NCI-H1417 treated with DMSO at 0.1 percent for 48 hours (cell line): Measurements from ENCODE around the gene ESPL1.
"Not testable (repeated sequence)": the region's sequence is repeated elsewhere in the genome, so short reads cannot be mapped to it uniquely, and the experiment has no call there.

Experiments
- DNase-seq: peaks from one replicate; lab custom pipeline; 2025; lab: John Stamatoyannopoulos, UW

The ESPL1 gene

DNA sequence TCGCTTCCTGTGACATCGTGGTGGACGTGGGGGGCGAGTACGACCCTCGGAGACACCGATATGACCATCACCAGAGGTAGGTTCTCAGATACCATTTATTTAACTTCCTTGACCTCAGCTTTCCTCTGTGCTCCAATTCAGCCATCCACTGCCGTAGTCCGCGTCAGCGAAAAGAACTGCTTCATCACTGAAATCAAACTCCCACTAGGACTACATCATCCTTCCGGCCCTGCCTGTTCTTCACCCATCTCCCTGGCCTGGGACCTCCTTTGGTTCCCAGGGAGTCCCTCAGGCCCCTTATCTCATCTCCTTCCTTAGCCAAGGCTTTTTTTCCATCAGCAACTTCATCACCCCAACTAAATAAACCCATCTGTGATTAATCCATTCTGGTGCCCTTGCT lies 32.1 kb downstream of the ESPL1 start:
- DNase-seq = no peak

DNA sequence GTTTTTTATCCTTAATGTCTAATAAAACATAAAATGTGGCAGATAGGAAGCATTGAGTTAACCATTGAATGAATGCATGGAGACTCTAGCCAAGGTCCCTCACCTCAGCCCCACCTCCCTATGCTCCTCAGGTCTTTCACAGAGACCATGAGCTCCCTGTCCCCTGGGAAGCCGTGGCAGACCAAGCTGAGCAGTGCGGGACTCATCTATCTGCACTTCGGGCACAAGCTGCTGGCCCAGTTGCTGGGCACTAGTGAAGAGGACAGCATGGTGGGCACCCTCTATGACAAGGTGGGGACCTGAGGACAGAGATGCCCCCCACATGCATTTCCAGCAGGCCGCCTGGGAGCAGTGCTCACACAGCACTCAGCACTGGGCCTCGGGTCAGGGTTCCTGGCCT lies 34.8 kb downstream of the ESPL1 start:
- DNase-seq = no peak

DNA sequence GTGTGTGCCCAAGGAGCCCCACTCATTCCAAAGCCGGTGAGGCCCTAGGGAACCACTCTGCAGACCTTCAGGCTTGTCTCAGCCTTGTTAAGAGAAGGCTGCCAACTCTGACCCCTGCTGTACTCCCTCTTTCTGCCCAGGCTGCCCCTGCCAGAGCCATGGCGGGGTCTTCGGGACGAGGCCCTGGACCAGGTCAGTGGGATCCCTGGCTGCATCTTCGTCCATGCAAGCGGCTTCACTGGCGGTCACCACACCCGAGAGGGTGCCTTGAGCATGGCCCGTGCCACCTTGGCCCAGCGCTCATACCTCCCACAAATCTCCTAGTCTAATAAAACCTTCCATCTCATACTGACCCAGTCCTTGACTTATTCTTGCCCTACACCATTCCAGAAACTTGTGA lies 38.7 kb downstream of the ESPL1 start:
- DNase-seq = no peak

DNA sequence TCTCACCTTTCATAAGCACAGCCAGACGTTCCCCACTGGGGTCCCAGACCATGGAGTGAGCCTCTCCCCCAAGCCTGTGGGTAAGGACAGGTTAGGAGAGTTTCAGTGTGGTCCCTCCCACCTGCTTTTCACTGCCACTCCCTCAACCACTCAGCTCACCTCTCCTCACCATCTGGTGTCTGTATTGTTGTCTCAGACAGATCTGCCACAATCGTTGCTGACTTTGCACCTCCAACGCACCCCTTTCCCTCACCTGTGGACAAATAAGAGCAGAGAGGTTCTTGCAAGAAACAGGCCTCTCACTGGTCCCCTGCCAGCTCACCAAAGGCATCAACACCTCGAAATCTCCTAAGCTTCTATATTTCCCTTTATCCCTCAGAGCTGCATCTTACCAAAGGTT lies 40.2 kb downstream of the ESPL1 start:
- no peak for DNase-seq

DNA sequence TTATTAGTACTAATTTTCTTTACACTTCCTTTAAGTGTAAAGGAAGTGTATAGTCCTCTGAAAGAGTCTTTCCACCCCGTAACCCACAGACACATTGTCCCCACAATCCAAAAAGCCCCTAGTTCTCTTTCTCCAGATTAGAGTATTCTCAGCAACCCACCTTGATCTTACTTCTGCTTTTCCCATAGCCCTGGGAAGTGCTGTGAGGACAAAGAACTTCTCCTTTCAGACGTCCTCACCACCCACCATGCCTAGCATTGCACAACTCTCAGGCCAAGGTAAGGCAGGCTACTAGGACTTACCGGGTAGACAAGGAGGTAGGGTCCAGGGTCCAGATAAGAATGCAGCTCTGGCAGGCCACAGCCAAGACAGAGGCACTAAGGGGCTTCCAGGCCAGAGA lies 45.9 kb downstream of the ESPL1 start:
- no peak for DNase-seq

DNA sequence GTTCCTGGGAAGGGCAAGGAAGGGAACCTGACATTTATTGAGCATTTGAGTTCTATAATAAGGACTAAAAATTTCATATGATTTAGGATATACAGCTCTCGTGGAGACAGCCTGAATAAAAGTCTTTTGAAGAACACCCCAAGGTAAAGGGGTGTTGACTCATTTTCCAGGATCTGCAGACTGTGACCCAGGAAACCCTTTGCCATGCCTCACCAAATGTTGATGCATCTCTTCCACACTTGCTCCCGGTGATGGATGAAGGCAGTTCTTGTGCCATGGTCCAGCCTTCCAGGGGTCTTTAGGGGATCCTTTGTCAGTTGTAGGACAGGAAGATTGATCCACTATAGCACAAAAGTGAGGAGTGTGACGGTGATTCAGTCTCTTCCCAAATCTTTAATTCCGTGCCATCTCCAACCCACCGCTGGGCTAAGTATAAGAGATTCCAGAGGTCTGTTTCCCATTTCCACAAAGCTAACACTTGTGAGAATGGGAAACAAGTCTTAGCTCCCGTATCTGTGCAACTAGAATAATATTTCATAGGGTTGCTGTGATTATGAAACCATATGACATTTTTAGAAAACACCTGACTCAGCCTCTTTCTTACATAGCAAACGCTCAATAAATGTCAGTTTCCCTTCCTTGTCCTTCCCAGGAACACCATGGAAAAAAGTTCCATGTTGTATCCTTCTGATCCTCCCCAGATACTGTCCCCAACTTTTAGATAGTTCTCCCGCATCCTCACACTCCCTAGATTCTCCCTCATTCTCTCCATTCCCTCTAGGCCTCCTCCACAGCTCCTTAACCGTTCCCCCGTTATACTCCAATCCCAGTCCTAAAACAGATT lies 52.5 kb downstream of the ESPL1 start:
- DNase-seq = no peak

DNA sequence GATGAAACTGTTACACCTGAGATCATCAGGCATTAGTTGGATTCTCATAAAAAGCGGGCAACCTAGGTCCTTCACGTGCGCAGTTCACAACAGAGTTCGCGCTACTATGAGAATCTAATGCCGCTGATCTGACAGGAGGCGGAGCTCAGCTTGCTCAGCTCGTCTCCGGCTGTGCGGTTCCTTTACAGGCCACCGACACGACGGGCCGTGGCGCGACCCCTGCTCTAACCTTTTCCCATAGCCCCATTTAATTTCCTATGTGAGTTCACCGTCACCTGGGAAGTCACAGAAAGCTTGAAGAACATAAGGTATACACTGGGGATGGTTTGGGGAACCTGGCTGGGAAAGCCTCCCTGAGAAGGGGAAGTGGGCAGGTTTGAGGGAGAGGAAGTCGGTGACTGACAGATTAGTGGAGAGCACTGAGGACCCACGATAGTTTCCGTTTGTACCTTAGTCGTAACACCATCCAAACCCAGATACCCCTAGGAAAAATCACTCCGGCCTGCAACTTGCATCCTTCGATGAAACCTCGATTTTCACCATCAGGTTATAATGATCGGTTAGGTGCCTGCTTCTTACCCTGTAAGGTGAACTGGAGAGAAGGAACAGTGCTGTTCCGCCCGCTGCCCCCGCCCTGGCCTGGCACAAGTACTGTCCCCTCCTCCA lies 56.1 kb downstream of the ESPL1 start:
- DNase-seq = no peak

DNA sequence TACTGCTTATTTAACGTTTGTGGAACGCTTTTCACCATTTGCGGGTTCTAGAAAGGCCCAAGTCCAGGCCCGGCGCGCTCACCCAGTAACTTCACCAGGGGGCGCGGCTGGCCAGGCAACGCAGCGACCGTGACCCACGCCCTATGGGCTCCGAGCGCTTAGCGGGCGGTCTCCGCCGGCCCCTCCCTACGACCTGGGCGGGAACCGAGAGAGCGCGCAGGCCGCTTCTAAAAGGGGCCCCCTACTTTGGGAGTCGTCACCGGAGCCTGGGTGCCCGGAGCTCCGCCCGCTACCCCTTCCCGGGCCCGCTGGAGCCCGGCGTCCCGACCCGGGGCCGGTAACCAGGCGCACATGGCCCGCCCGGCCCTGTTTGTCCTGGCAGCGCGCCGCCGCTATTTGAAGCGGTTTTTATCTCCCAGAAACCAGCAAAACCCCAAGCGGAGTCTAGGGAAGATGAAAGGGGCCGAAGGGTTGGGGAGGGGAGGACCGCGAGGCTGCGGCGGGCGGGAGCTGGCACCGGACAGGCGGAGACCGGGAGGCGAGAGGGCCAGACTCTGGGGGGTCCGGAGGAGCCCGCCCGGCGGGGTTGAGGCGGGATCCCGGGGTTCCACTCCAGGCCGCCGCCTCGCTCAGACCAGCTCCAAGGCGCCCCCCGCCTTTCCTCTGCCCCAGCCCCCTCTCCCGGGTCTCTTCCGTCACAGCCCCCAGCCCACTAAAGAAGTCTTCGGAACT lies 56.8 kb downstream of the ESPL1 start:
- peak; percentile 59 for DNase-seq

DNA sequence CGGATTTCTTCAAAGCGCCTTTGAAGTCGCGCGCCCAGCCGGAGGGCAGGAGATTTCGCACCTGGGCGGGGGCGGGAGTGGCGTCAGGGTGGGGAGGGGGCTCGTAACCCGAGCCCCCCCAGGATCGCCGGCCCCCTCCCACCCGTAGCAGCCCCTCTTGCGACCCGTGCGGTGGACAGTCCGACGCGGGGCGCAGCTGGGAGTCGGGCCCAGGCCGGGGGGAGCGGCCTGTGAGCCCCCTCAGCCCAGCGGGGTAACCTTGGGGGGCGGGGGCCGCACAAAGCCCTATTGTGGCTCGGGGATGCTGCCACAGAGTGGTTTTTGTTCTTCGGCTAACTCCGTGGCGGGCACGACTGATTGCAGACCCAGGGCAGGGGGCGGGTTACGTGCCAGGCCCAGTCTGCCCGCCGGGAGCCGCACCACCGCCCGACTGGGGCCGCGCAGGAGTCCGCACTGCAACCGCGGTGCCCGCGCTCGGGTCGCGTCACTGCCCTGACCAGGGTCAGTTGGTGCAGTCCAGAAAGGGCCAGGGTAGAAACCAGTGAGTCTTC lies 57.5 kb downstream of the ESPL1 start:
- no peak for DNase-seq

DNA sequence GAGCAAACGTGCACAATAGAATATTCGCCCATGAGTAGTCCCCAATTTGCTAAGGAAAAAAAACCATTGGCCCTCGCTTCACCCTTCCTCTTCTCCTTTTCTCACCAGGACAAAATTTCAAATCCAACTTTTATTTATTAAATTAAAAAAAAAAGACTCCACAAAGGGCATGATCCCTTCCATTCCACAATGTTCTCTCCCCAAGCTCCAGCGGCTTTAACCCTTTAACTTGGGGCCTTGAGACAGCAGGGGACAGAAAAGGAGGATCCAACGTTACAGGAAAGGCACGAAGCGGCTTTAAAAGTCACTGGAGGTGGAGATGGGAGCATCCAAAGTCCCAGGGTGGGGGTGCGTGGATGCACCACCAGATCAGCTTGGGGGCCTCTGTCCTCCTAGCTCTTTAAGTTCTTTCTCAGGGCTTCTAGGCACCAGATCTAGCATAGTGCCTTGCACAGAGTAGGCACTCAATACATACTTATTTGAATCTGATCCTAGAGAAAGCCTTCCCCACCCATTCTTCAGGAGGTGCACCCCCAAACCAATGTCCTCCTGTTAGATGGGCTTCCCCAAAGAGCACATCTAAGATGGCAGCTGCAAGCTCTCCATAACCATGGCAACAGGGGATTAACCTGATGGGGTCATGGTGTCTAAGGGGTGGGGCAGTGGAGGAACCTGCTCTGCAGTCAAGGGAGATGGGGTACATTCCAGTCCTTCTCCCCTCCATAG lies 58.5 kb downstream of the ESPL1 start:
- DNase-seq = no peak

DNA sequence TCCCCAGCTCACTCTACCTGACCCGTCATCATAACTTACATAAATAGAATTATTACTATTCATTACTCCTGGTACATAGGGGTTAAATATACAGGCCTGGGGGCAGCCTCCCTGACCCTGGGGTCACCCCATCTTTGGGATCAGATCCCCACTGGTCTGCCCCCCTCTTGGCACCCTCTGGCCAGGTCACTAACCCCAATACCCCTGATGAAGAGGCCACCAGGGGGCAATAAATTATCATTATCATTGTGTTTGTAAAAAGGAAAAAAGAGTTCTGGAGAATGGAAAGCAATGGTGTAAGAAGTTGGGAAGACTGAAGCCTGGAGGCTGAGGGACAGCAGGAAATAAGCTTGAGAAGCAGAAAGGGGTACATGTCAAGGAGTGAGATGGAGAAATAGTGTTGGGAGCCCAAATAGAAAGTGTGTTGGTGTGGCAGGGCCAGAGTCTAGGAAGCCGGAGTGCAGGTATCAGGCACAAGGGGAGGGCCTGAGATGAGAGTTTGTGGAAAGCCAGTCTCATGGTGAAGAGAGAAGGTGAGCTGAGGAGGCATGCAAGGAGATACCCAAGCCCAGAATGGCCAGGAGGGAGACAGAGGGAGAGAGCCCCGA lies 59.4 kb downstream of the ESPL1 start:
- DNase-seq = no peak

DNA sequence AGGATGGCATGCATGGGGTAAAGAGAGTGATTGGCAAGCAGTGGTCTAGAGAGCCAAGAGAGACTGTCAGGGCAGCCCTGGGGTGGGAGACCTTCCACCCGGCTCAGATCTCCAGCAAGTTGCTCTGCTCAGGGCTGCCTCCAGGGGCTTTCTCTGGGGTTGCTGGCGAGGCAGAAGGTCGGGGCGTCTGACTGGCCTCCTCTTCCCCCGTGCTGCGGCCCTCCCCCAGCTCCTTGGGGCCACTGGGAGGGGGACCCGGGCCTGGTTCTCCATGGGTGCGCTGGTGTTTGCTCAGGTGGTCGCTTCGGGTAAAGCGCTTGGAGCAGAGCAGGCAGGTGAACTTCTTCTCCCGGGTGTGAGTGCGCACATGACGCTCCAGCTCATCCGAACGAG lies 59.9 kb downstream of the ESPL1 start:
- DNase-seq = no peak

DNA sequence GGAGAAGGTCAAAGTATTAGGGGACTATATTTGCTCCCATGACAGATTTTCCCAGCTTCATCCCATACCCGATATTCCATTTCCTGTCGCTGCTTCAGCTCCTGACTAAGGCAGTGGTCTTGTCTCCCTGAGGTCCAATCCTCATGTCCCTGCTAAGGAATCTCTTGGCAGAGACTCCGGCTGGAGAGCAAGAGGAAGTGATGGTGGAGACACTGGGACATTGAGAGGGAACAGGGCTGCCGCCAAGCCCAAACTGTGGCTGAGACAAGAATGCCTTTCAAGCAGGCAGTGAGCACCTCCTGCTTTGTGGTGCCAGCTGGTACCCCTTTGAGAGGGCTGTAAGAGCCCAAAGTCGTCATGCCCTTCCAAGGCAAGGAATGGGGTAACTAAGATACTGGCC lies 62.6 kb downstream of the ESPL1 start:
- no peak for DNase-seq

DNA sequence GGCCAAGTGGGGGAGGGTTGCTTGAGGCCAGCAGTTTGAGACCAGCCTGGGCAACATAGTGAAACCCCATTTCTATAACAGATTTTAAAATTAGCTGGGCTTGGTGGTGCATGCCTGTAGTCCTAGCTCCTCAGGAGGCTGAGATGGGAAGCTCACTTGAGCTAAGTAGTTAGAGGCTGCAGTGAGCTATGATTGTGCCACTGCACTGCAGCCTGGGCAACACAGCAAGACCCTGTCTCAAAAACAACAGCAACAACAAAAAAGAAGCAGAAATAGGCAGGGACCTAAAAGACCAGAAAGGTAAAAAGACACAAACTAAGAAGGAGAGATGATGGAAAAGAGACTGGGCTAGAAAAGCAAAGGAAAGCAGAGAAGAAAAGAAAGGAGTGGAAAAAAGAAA lies 64.2 kb downstream of the ESPL1 start:
- not testable (repeated sequence) for DNase-seq

DNA sequence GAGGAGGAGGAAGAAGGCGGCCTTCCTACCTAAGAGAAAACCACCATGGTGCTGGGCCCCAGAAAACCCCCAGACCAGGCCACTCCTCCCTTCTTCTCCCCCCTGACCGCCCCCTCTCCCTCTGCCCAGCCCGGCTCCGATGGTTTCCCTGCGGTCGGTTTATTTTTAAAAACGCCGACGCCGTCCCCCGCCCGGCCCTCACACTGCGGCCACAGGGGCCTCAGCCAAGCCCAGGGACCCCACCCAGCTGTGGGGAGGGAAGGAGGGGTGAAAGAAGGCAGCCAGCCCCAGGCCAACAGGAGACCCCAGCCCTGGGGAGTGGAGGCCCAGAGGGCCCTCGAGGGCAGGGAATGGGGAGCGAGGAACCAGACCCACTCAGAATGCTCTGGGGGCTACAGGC lies 64.6 kb downstream of the ESPL1 start:
- no peak for DNase-seq

DNA sequence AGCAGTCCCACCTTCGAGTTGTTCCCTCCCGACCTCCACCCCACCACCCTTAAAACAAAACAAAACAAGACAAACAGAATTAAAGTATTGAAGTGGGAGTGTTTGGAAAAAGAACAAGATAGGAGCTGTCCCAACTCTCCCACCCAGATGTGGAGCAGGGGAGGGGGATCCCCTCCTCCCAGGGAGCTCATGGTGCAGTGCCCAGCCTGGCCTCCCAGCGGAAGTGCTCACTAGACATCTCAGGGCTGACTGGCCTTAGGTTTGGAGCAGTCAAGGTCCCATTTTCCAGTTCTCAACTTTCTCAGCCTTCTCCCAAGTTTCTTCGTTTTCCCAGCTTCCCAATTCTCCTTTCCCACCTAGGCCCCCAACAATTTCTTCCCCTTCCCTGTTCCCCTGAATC lies 65.2 kb downstream of the ESPL1 start:
- no peak for DNase-seq

DNA sequence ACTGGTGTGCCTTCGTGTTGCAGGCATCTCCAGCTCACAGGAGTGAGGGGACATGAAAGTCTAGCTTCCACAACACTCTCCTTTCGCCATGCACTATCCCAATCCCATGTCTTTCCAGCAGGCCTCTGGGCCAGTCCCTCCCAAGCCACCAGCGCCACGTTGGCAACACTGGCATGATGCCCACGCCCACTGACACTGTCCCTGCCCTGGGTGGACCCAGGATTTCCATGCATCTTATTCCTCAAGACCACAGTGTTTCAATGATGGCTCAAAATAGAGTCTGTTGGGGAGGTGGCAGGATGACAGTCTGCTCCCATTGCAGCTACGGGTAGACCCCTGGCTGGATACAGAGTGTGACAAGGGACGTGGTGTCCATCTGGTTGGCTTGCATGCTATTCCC lies 65.7 kb downstream of the ESPL1 start:
- DNase-seq = no peak

DNA sequence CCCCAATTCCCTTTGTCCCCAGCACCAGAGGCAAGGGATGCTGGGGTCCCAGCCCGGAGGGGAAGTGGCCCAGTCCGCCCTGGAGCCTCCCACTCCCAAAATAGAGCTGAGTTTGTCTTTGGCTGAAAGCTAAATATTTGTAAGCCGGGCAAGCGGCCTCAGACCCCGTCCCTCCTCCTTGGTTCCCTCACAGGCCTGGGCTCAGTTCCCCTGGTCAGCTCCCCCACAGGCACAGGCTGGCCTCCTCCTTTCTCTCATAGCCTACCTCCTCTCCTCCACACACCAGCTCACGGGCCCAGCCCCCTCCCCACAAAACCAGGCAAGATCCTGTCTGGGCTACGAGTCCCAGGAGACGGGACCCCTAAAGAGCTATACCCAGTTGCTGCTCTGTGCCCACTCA lies 66.7 kb downstream of the ESPL1 start:
- no peak for DNase-seq

DNA sequence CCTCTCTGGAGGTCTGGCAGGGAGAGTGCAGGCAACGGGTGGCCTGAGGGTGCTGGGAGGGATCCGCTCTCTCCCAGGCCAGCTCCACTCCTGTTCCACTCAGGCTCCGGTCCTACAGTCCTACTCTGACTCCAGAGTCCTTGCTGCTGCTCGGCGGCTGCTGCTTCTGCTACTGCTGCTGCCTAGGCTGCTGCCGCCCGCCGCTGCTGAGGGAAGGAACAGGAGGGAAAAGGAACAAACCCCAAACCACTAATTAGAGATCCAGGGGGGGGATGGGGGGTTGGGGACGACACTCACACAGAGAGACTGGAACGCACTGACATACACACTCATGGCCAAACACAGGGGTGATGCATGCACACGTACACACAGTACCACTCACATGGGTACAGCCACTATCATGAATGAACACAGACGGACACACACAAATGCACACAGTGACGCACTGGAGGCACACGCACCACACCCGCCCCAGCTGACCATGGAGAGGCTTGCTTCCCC lies 68.1 kb downstream of the ESPL1 start, which contains the start of gene SP7:
Gene SP7 (minus strand): TSS at position 174 of the 501 bp plus-strand sequence. CDS start 708 bp downstream, outside the sequence.
- no peak for DNase-seq

DNA sequence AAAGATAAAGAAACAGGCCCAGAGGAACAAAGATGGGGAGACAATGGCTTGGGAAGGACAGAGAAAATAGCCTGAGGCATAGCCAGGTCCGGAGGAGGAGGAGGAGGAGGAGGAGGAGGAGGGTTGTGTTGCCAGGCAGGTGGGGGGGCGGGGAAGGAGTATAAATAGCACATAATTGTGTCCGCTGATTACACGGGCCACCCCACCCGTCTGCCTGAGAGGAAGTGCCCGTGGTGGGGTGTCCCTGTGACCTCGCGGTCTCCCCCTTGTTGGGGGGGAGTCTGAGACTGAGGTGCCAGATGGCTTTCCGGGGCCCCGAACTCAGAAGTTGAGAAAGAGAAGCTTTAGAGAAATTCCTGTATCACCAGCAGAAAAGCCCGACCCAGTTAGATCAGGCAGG lies 69.9 kb downstream of the ESPL1 start:
- DNase-seq = no peak

DNA sequence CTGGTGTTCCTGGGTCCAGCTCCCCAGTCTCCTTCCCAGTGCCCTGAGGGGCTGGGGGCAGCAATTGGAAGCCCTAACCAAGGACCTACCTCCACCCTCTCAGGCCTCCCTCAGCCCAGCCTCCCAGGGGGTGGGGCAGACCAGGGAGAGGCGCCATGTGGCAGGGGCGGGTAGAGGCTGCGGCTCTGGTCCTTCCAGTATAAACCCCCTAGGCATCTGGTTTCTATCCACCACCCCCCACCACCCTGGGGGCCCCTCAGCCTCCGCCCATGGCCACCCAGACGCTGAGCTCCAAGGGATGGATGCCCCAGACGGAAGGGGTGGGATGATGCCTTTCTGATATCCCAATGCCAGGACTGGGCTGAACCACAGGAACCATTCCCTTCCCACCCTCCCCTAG lies 70.8 kb downstream of the ESPL1 start:
- no peak for DNase-seq
